Measurements from ENCODE around the gene TCL1A.

- TF ChIP-seq CTCF (IDR thresholded peaks at IDR 0.05) (no peak), POLR2A (IDR thresholded peaks at IDR 0.05; ENCODE audit: low read depth) (no peak), EP300 (IDR thresholded peaks at IDR 0.05) (no peak)
These were observed 15.6 kb downstream of the TCL1A start for GRCh38 chr14:95698287-95698686.

Measured in esophagus muscularis mucosa (tissue), 4 donors.